K562 (cell line): ENCODE results near the gene VSIG4. TPM values are rescaled to one million over a fixed set of nuclear protein-coding genes. Genes with fewer than 3 reads are reported as not detected.

Experiments
- ATAC-seq: fragments of 200-7000 bp; cut with Tn5 transposase; 3 replicates; pipeline ENCODE4 v1.9.1; 2020; ENCODE audit warnings: moderate library complexity
- BruUV-seq: library from RNA; stranded (reverse); fragments of 400-500 nt; replicated peaks from 2 replicates; lab custom pipeline; 2021; lab: Mats Ljungman, UMichigan
- CTCF ChIA-PET: fragments of 300-600 bp; formaldehyde crosslinking; extraction: SDS; loops from one replicate; lab custom pipeline; 2021; ENCODE audit warnings: low intra/inter-chr PET ratio; lab: Yijun Ruan, JAX
- POLR2A ChIA-PET: fragments of 300-600, 350-650 bp; sonication (Branson Sonifier 250); formaldehyde crosslinking; extraction: SDS; loops from one replicate; lab custom pipeline; 2021; ENCODE audit warnings: antibody characterized with exemption, inconsistent platforms; lab: Yijun Ruan, JAX
- DNase-seq, 4 experiments: peaks; one replicate each; pipeline versions ENCODE4 v3.0.0 to v3.0.0-alpha.2; 2011 to 2018; ENCODE audit warnings: low spot score in 3 of 4, mixed read lengths in 3 of 4; ENCODE audit errors: extremely low read depth in 1 of 4
- FAIRE-seq: peaks from 2 replicates; lab custom pipeline; 2011; peaks lifted over from hg19 to GRCh38; lab: Jason Lieb, UNC
- H2AFZ ChIP-seq: 2 replicates; pipeline ENCODE4 v1.6.0; 2011; ENCODE audit warnings: low read depth, low read length, control low read depth, inconsistent platforms
- H3K27ac ChIP-seq: fragments of 200-600 bp; 3 replicates; pipeline ENCODE4 v1.8.0; 2011; ENCODE audit warnings: low read depth, mild to moderate bottlenecking, control low read depth, inconsistent platforms, low read length, moderate library complexity, mixed read lengths; ENCODE audit errors: extremely low read depth
- H3K27me3 ChIP-seq, 2 experiments: fragments of 300-600 bp in 1 of 2; 2 replicates in 1 of 2; 3 replicates in 1 of 2; pipeline versions ENCODE4 v1.6.0 to v1.8.0; 2011; ENCODE audit warnings: inconsistent platforms in 2 of 2, low read length in 2 of 2, mild to moderate bottlenecking in 1 of 2, mixed read lengths in 1 of 2, moderate library complexity in 1 of 2; ENCODE audit not compliant: control insufficient read depth in 2 of 2, insufficient read depth in 2 of 2
- H3K36me3 ChIP-seq: fragments of 300-600 bp; 3 replicates; pipeline ENCODE4 v1.8.0; 2011; ENCODE audit warnings: mild to moderate bottlenecking, low read length, inconsistent platforms; ENCODE audit not compliant: control insufficient read depth, insufficient read depth
- H3K4me1 ChIP-seq, 2 experiments: fragments of 200-600 bp in 1 of 2; replicated peaks in 1 of 2; 2 replicates in 1 of 2; 3 replicates in 1 of 2; pipeline versions ENCODE4 v1.5.1 to v1.8.0; 2011; ENCODE audit warnings: inconsistent platforms in 2 of 2, low read length in 2 of 2, mild to moderate bottlenecking in 1 of 2, mixed read lengths in 1 of 2, moderate library complexity in 1 of 2; ENCODE audit not compliant: control insufficient read depth in 2 of 2, insufficient read depth in 2 of 2
- H3K4me2 ChIP-seq: 2 replicates; pipeline ENCODE4 v1.6.1; 2011; ENCODE audit warnings: low read length, control low read depth, inconsistent platforms, mixed read lengths; ENCODE audit not compliant: insufficient read depth
- H3K4me3 ChIP-seq: fragments of 200-600 bp; sonication (generic), shearing (Covaris generic); 2 replicates; pipeline ENCODE4 v1.5.1; 2016; ENCODE audit warnings: control low read depth, inconsistent platforms
- H3K79me2 ChIP-seq: fragments of 200-600 bp; 3 replicates; pipeline ENCODE4 v1.8.0; 2011; ENCODE audit warnings: low read length, inconsistent platforms; ENCODE audit not compliant: control insufficient read depth, insufficient read depth
- H3K9ac ChIP-seq, 2 experiments: 2 replicates each; pipeline versions ENCODE4 v1.6.0 to v1.6.1; 2011; ENCODE audit warnings: low read depth in 2 of 2, low read length in 2 of 2, control low read depth in 1 of 2, inconsistent platforms in 1 of 2, mild to moderate bottlenecking in 1 of 2, mixed read lengths in 1 of 2; ENCODE audit not compliant: insufficient read depth in 1 of 2
- H3K9me1 ChIP-seq: one replicate; pipeline ENCODE4 v1.6.0; 2011; ENCODE audit warnings: inconsistent platforms, mild to moderate bottlenecking, low read length, moderate library complexity; ENCODE audit not compliant: control insufficient read depth, insufficient read depth
- H3K9me3 ChIP-seq: replicated peaks from 2 replicates; pipeline ENCODE4 v1.5.1; 2011; ENCODE audit warnings: low read depth, low read length, inconsistent platforms; ENCODE audit not compliant: control insufficient read depth, insufficient read depth
- H4K20me1 ChIP-seq: replicated peaks from 2 replicates; pipeline ENCODE4 v1.6.1; 2011; ENCODE audit warnings: low read length, inconsistent platforms, mixed read lengths; ENCODE audit not compliant: control insufficient read depth, insufficient read depth
- ATF7 ChIP-seq: fragments of 450-650 bp; IDR thresholded peaks from 2 replicates; pipeline ENCODE4 v1.7.1; 2014; ENCODE audit warnings: mild to moderate bottlenecking, moderate library complexity
- CCNT2 ChIP-seq: IDR thresholded peaks from 2 replicates; pipeline ENCODE4 v1.6.1; 2011; ENCODE audit warnings: borderline replicate concordance, low read depth, mild to moderate bottlenecking, moderate library complexity, mixed read lengths, low read length; ENCODE audit not compliant: insufficient read length; ENCODE audit errors: extremely low read depth
- FIP1L1 ChIP-seq: fragments of 200-400 bp; formaldehyde crosslinking; IDR thresholded peaks from 2 replicates; pipeline ENCODE4 v1.6.1; 2018; ENCODE audit warnings: mild to moderate bottlenecking, low read depth, low read length; ENCODE audit not compliant: poor library complexity, severe bottlenecking
- HNRNPK ChIP-seq: fragments of 200-400 bp; formaldehyde crosslinking; IDR thresholded peaks from one replicate; pipeline ENCODE4 v1.6.1; 2018; ENCODE audit warnings: mild to moderate bottlenecking, low read depth, low read length; ENCODE audit not compliant: poor library complexity, severe bottlenecking
- JUND ChIP-seq, 2 experiments: IDR thresholded peaks; 2 replicates in 1 of 2; 3 replicates in 1 of 2; pipeline ENCODE4 v1.6.1; 2011; ENCODE audit warnings: borderline replicate concordance in 2 of 2, low read depth in 2 of 2, low read length in 2 of 2, improper control_type of control experiment in 1 of 2, missing biosample characterization in 1 of 2, missing genetic modification characterization in 1 of 2, missing genetic modification reagents in 1 of 2
- LARP7 ChIP-seq: fragments of 450-650 bp; IDR thresholded peaks from 2 replicates; pipeline ENCODE4 v1.6.1; 2016
- NBN ChIP-seq: fragments of 450-650 bp; IDR thresholded peaks from 2 replicates; pipeline ENCODE4 v1.6.1; 2016; ENCODE audit warnings: low read depth, mild to moderate bottlenecking
- NCOA1 ChIP-seq: fragments of 450-650 bp; IDR thresholded peaks from 2 replicates; pipeline ENCODE4 v1.6.1; 2016; ENCODE audit warnings: low read depth
- POLR2B ChIP-seq: fragments of 450-650 bp; IDR thresholded peaks from 2 replicates; pipeline ENCODE4 v1.6.1; 2018; ENCODE audit warnings: low read depth; ENCODE audit not compliant: partially characterized antibody
- ZNF133 ChIP-seq: fragments of 250-450 bp; sonication (Bioruptor Pico); IDR thresholded peaks from 2 replicates; pipeline ENCODE4 v1.4.0; 2020; ENCODE audit warnings: mild to moderate bottlenecking
- ZNF282 ChIP-seq: sonication (generic); formaldehyde crosslinking; IDR thresholded peaks from 2 replicates; pipeline ENCODE4 v1.8.1; 2023; ENCODE audit warnings: missing genetic modification reagents
- WGBS: fragments of 100-300 bp; shearing (Covaris generic); methylation state at CpG from one replicate; pipeline ENCODE4 v1.1.6; 2016; ENCODE audit warnings: low coverage, mixed read lengths; ENCODE audit not compliant: insufficient coverage; ENCODE audit errors: missing lambda C conversion rate; 5-methylcytosine and 5-hydroxymethylcytosine counted together
- in situ Hi-C: fragments of 300-500 bp; cut with MboI; formaldehyde crosslinking; loops from 4 replicates; pipeline ENCODE4 v1.15.0; 2018; ENCODE audit warnings: inconsistent platforms, mixed read lengths
- intact Hi-C: fragments of 100-400 bp; cut with micrococcal nuclease; formaldehyde crosslinking; loops from 2 replicates; pipeline ENCODE4 v1.14.2; 2022
- polyA plus RNA-seq, 8 experiments: library from polyadenylated mRNA; depleted of rRNA in 4 of 8; stranded (reverse) in 5 of 8; unstranded in 3 of 8; fragments of >200 nt; fragmentation: Nextera tagmentation in 2 of 8; fragmentation: Illumina TruSeq in 1 of 8; extraction: Ambion mirVana in 2 of 8; extraction: Trizol in 1 of 8; gene quantifications; 2 replicates each; pipeline versions ENCODE4 v1.2.1 to v1.2.3, GENCODE V29; 2011 to 2014; ENCODE audit warnings: inconsistent platforms in 1 of 8, missing spikeins in 1 of 8
- total RNA-seq, 7 experiments: library from RNA; depleted of rRNA in 6 of 7; stranded (reverse); fragments of >200 nt in 6 of 7; fragmentation: Illumina TruSeq in 2 of 7; extraction: Trizol in 2 of 7; gene quantifications; 2 replicates each; pipeline versions ENCODE4 v1.2.1 to v1.2.3, GENCODE V29; 2011 to 2021; ENCODE audit warnings: low replicate concordance in 1 of 7
- TF ChIP-seq, protein P1 (sequence below): fragments of 450-650 bp; IDR thresholded peaks from 2 replicates; pipeline ENCODE4 v1.6.1; 2017; ENCODE audit warnings: mild to moderate bottlenecking, moderate library complexity
- TF ChIP-seq, protein P2 (sequence below), 2 experiments: fragments of 450-650 bp; conservative IDR thresholded peaks; 2 replicates each; pipeline ENCODE4 v1.6.1; 2017; ENCODE audit warnings: mild to moderate bottlenecking in 2 of 2, moderate library complexity in 2 of 2
- TF ChIP-seq, protein P3 (sequence below), 2 experiments: fragments of 450-650 bp; IDR thresholded peaks; 2 replicates each; pipeline ENCODE4 v1.6.1; 2016

VSIG4 gene
- total and polyA plus RNA-seq, 9 of the 15 experiments (the other 6 are each of a cell fraction or from before 2014, with no cell fraction given): 0.22 to 1.6 (median 0.46) TPM; not detected in 1

DNA sequence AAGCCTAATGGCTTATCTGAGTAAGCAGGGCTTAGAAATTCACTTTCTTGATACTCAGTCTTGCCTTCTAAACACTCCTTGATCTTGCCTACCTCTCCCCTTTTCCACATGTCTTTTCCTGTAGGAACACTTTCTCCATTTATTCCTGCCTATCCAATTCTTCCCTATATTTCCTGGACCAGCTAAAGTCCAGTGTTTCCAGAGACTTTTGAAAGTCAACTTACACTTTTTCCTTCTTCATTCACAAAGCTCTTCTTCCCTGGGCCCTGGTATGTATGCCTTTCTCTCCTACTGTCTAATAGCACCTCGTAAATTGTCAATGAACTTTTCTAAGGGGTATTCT lies 20.6 kb downstream of the VSIG4 start (continued):
- TF ChIP-seq NCOA1 (no peak), FIP1L1 (no peak), ZNF133 (CRISPR knock-in tag) (no peak), HNRNPK (no peak), NBN (no peak), LARP7 (0 out of 2 replicates have a peak, but pooled peaks have one; percentile 20)
- TF ChIP-seq, protein P1, sequence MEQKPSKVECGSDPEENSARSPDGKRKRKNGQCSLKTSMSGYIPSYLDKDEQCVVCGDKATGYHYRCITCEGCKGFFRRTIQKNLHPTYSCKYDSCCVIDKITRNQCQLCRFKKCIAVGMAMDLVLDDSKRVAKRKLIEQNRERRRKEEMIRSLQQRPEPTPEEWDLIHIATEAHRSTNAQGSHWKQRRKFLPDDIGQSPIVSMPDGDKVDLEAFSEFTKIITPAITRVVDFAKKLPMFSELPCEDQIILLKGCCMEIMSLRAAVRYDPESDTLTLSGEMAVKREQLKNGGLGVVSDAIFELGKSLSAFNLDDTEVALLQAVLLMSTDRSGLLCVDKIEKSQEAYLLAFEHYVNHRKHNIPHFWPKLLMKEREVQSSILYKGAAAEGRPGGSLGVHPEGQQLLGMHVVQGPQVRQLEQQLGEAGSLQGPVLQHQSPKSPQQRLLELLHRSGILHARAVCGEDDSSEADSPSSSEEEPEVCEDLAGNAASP: no peak
- TF ChIP-seq, all 486 proteins: peak for 13

DNA sequence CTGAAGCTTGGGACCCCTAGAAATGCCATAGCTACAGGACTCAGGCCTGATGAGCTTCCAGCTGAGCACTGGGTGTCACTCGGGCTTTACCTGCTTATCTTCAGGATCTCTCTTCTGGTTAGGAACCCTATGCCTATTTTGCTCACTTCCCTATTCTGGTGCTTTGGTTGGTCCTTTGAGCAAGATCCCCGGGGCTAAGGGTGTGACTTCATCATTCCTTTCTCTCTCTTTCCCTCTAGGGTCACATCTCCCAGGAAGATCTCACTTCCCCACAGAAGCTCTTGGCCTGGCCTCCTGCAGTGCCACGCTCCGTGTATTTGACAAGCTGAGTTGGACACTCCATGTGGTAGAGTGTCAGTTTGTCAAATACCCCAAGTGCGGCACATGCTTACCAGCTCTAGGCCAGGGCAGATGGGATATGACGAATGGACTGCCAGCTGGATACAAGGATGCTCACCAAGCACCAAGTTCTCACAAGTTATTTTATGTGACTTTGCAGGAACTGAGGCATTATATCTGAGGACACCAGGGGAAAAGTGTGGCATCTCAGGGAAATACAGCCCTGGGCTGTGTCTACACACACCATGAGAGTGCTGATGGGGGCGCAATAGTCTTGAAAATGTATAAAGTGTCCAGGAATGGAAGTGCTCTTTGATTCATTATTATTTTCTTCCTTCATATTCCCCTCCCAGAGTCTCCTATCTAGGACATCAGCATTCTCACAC lies 21.1 kb downstream of the VSIG4 start:
- ChIA-PET CTCF (interaction anchor here (0.6 to 1.0 kb wide), 3 partner anchors 55 to 710 kb away, joined by 4 read pairs; no protein-coding TSS in a partner anchor), POLR2A (interaction anchor here (0.7 to 8.6 kb wide), 9 partner anchors 9 to 355 kb away, joined by 3 to 49 read pairs (median 5); partner anchors contain the start of gene HEPH)
- 15% methylated on average over 6 of the region's 7 CpGs for WGBS
- Histone ChIP-seq H3K9me1 (no peaks in the 10 kb centered on the region), H3K79me2 (peaks cover 72% of the 10 kb centered on the region), H3K4me1 (peaks cover 13 to 64% of the 10 kb centered on the region in 2 experiments), H3K4me3 (peak overlapping the region; percentile 55), H3K36me3 (peaks cover 51% of the 10 kb centered on the region), H3K27ac (peak overlapping the region; percentile 96), H3K27me3 (no peaks in the 10 kb centered on the region), H3K9ac (peak overlapping the region; percentile 85 to 88; a peak in 3 of 4 replicates), H2AFZ (no peak overlapping the region), H3K4me2 (peak overlapping the region; percentile 94), H4K20me1 (no peaks in the 10 kb centered on the region), H3K9me3 (no peaks in the 10 kb centered on the region)
- FAIRE-seq (no peak), ATAC-seq (no peak), DNase-seq (peak in 2 of 4 experiments; percentile 23 to 58)
- no TSS peak for BruUV-seq
- intact Hi-C loops (loop anchor here (5.0 kb wide), 1 partner anchor 144 kb away; the partner anchor contains the start of gene HEPH), in situ Hi-C loops (no loop called here)
- TF ChIP-seq, protein P2, sequence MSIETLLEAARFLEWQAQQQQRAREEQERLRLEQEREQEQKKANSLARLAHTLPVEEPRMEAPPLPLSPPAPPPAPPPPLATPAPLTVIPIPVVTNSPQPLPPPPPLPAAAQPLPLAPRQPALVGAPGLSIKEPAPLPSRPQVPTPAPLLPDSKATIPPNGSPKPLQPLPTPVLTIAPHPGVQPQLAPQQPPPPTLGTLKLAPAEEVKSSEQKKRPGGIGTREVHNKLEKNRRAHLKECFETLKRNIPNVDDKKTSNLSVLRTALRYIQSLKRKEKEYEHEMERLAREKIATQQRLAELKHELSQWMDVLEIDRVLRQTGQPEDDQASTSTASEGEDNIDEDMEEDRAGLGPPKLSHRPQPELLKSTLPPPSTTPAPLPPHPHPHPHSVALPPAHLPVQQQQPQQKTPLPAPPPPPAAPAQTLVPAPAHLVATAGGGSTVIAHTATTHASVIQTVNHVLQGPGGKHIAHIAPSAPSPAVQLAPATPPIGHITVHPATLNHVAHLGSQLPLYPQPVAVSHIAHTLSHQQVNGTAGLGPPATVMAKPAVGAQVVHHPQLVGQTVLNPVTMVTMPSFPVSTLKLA (conservative IDR thresholded peaks at IDR 0.05): peak; percentile 64
- TF ChIP-seq, protein P3, sequence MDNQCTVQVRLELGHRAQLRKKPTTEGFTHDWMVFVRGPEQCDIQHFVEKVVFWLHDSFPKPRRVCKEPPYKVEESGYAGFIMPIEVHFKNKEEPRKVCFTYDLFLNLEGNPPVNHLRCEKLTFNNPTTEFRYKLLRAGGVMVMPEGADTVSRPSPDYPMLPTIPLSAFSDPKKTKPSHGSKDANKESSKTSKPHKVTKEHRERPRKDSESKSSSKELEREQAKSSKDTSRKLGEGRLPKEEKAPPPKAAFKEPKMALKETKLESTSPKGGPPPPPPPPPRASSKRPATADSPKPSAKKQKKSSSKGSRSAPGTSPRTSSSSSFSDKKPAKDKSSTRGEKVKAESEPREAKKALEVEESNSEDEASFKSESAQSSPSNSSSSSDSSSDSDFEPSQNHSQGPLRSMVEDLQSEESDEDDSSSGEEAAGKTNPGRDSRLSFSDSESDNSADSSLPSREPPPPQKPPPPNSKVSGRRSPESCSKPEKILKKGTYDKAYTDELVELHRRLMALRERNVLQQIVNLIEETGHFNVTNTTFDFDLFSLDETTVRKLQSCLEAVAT (IDR thresholded peaks at IDR 0.05): peak; percentile 6 to 57; a peak in 2 of 4 replicates
- TF ChIP-seq CCNT2 (peak; percentile 2), ATF7 (peak; percentile 69), POLR2B (peak; percentile 36), JUND (IDR thresholded peaks at IDR 0.05; ENCODE audit: borderline replicate concordance, low read depth, low read length) (no peak), JUND (tag; IDR thresholded peaks at IDR 0.05; ENCODE audit: borderline replicate concordance, low read depth, low read length) (peak; percentile 24; the same call in 1 of the 3 replicates), ZNF282 (CRISPR knock-in tag) (no peak)
